ENCODE data around the gene MLC1. TPM values are rescaled to one million over a fixed set of nuclear protein-coding genes. Genes with fewer than 3 reads are reported as not detected.
A peak's percentile ranks its signal among the peaks of the same experiment; 100 is the strongest.

Gene MLC1
- total and polyA plus RNA-seq, 8 donors: not detected

DNA sequence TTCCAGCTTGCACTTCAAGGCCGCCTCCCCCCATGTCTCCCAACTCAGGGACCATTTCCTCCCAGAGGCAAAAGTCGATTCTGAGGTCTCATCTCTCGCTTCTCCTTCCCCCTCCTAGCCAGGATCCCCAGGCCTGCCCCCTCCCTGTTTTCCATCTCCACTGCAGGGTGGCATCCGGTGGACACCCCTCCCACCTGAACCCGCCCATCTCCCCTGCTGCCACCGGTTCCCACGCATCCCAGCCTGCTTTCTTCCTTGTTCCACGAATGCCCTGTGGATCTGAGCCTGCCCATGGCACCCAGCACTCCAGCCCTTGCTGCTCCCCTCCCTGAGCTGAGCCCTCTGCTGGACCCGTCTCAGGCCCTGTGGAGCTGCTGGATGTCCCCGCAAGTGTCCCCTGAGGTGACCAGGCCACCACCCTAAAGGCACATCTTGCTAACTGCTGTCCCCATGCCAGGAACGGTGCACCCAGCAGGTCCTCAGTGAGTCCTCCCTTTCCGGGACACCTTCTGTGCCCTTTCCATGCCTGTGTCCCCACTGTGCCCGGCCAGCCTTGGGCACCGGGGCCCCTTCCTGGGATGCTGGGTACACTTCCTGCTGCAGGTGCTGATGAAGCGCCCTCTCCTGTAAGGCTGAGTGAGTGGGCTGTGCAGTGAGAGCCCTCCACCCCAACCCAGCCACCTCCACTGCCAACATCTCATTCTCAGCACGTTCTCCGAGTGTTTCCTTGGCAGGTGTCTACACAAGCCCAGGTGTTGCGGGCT is 73.6 kb downstream of the MLC1 start:
- intact Hi-C loops (cut with DNase I; ENCODE audit: low total_unique reads): no loop called here
- no peaks in the 10 kb centered on the region for H3K36me3 ChIP-seq
- no peaks in the 10 kb centered on the region for H3K9me3 ChIP-seq
- TF ChIP-seq EP300 (IDR thresholded peaks at IDR 0.05) (no peak), POLR2AphosphoS5 (IDR thresholded peaks at IDR 0.05) (no peak), POLR2A (IDR thresholded peaks at IDR 0.05) (no peak)
- TF ChIP-seq, protein P1, sequence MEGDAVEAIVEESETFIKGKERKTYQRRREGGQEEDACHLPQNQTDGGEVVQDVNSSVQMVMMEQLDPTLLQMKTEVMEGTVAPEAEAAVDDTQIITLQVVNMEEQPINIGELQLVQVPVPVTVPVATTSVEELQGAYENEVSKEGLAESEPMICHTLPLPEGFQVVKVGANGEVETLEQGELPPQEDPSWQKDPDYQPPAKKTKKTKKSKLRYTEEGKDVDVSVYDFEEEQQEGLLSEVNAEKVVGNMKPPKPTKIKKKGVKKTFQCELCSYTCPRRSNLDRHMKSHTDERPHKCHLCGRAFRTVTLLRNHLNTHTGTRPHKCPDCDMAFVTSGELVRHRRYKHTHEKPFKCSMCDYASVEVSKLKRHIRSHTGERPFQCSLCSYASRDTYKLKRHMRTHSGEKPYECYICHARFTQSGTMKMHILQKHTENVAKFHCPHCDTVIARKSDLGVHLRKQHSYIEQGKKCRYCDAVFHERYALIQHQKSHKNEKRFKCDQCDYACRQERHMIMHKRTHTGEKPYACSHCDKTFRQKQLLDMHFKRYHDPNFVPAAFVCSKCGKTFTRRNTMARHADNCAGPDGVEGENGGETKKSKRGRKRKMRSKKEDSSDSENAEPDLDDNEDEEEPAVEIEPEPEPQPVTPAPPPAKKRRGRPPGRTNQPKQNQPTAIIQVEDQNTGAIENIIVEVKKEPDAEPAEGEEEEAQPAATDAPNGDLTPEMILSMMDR (IDR thresholded peaks at IDR 0.05): no peak
- no peak overlapping the region for H3K27ac ChIP-seq
- H3K4me3 ChIP-seq: peak overlapping the region in 1 of 4 donors; percentile 35
- peaks cover 23 to 78% (median 58%) of the 10 kb centered on the region in 3 donors for H3K27me3 ChIP-seq
- DNase-seq: peak in 1 of 2 donors; percentile 36
- WGBS, 5 donors: 29 to 62% (median 58%) methylated on average over 9 to 18 of the region's 18 CpGs
- H3K4me1 ChIP-seq: peaks cover 27 to 67% (median 59%) of the 10 kb centered on the region in 4 donors

DNA sequence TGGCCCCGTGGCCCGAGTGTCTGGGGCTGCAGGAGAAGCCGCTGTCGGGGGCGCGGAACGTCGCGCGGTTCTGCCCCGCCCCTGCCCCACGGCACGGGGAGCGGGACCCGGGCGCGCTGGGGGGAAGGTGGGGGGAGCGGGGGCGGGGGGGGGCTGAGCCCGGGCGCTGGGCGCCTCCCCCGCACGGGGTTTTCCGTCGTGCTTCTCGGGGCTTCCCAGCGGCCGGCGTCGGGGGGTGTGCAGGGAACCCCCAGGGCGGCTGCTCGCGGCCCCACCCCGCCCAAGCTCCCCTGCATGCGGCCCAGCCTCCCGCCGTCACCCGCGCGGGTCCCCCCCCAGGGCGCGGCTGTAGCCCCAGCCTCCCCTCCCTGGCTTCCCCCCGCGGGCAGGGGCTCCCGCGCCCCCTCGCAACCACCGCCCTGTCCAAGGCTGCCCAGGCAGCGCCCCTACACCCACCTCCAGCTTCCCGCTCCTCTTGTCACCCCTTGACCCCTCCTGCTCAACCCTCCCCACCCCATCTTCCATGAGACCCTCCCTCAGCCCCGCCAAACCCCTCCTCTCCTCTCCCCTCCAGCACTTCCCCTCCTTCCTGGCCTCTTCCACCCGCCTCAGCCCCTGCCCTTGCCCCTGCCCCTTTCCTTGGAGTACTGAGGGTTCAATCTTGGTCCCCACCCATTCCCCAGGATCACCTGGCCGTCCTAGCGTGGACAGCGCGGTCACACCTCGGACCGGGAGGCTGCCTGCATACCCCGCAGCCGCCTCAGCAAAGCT is 74.4 kb downstream of the MLC1 start:
- peaks cover 29 to 68% (median 62%) of the 10 kb centered on the region in 4 donors for H3K4me1 ChIP-seq
- DNase-seq: peak in 1 of 2 donors; percentile 63
- no peak overlapping the region for H3K27ac ChIP-seq
- peak overlapping the region in 2 of 4 donors; percentile 20 to 35 for H3K4me3 ChIP-seq
- no peaks in the 10 kb centered on the region for H3K36me3 ChIP-seq
- intact Hi-C loops (cut with DNase I; ENCODE audit: low total_unique reads): no loop called here
- H3K9me3 ChIP-seq: no peaks in the 10 kb centered on the region
- TF ChIP-seq POLR2A (IDR thresholded peaks at IDR 0.05) (no peak), EP300 (IDR thresholded peaks at IDR 0.05) (no peak), POLR2AphosphoS5 (IDR thresholded peaks at IDR 0.05) (no peak)
- TF ChIP-seq, protein P1 (IDR thresholded peaks at IDR 0.05): no peak
- peaks cover 23 to 70% (median 52%) of the 10 kb centered on the region in 3 donors for H3K27me3 ChIP-seq
- WGBS, 5 donors: 6 to 21% (median 8%) methylated on average over 17 to 60 of the region's 61 CpGs

DNA sequence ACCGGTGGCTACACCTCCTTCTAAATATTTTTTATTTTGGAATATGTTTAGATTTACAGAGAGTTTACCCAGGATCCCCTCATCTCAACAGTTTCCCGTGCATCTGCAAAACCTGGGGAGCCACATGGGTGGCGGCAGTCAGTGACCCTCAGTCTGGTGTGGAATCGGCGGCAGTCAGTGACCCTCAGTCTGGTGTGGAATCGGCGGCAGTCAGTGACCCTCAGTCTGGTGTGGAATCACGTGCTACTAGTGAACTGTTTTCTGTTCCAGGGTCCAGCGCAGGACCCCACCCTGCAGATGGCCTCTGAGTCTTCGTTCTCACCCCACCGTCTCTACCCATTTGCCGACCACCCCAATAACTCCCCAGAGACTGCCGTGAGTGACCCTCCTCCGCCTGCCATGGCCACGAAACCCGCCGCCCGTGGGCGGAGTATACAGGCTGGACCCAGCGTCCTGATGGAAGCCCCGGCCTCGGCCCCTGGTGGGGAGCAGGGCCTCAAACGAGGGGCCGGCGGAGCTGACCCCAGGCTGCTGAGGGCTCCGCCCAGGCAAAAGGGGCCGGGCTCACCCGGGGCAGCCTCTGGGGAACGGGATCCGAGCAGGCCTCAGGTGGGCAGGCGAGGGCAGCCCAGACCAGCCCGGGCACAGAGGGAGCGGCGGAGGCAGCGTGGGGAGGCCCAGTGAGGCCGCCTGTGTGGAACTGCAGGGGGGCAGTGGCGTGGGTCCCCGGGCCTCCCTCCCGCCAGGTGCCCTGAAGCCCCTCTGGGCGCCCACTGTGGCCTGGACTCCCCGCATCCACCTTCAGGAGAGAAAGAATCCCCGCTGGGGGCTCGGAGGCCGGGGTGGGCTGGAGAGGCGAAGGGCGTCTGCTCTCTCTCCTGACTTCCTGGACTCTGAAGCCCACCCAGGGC is 75.2 kb downstream of the MLC1 start:
- peaks cover 21 to 62% (median 43%) of the 10 kb centered on the region in 3 donors for H3K27me3 ChIP-seq
- no peak for DNase-seq
- H3K27ac ChIP-seq: no peak overlapping the region
- no peaks in the 10 kb centered on the region for H3K9me3 ChIP-seq
- WGBS, 5 donors: 71 to 84% (median 74%) methylated on average over 22 to 46 of the region's 46 CpGs
- no peak for TF ChIP-seq POLR2A (IDR thresholded peaks at IDR 0.05)
- TF ChIP-seq, protein P1 (IDR thresholded peaks at IDR 0.05): no peak
- no peak for TF ChIP-seq POLR2AphosphoS5 (IDR thresholded peaks at IDR 0.05)
- TF ChIP-seq EP300 (IDR thresholded peaks at IDR 0.05): no peak
- intact Hi-C loops (cut with DNase I; ENCODE audit: low total_unique reads): no loop called here
- no peaks in the 10 kb centered on the region for H3K36me3 ChIP-seq
- H3K4me1 ChIP-seq: peaks cover 26 to 62% (median 55%) of the 10 kb centered on the region in 4 donors
- peak overlapping the region in 2 of 4 donors; percentile 20 to 35 for H3K4me3 ChIP-seq

Other genes starting within 250 kb of the MLC1 start
- gene ZBED4, start 231.6 kb downstream of the MLC1 start, total RNA-seq: 10 to 100 TPM; 11.9 to 31.7 (median 21.6) TPM
- 1 to 10 TPM; 2.2 to 3.2 (median 3.2) TPM for gene ZBED4, start 231.6 kb downstream of the MLC1 start, polyA plus RNA-seq
- gene ALG12, start 167.0 kb downstream of the MLC1 start, total RNA-seq: 10 to 100 TPM in 2 of 5 donors, 1 to 10 TPM in 3; 2.3 to 30.7 (median 9.4) TPM
- 1 to 10 TPM; 3.8 to 9.2 (median 8.8) TPM for gene ALG12, start 167.0 kb downstream of the MLC1 start, polyA plus RNA-seq
- gene CRELD2, start 166.8 kb downstream of the MLC1 start, total RNA-seq: 10 to 100 TPM; 35.4 to 83.0 (median 81.1) TPM
- gene CRELD2, start 166.8 kb downstream of the MLC1 start, polyA plus RNA-seq: 10 to 100 TPM; 19.4 to 30.4 (median 29.0) TPM
- gene PIM3, start 124.7 kb downstream of the MLC1 start, total RNA-seq: 100 to 1,000 TPM in 3 of 5 donors, 10 to 100 TPM in 2; 51.9 to 802 (median 298) TPM
- 10 to 100 TPM; 75.6 to 87.6 (median 81.6) TPM for gene PIM3, start 124.7 kb downstream of the MLC1 start, polyA plus RNA-seq
- gene IL17REL, start 72.7 kb downstream of the MLC1 start, total RNA-seq: 1 to 10 TPM in 1 of 5 donors, under 1 TPM in 2, not detected in 2; 0.87 to 1.2 (median 0.92) TPM
- gene IL17REL, start 72.7 kb downstream of the MLC1 start, polyA plus RNA-seq: under 1 TPM in 1 of 3 donors, not detected in 2; 0.03 TPM
- not detected for gene TTLL8, start 27.1 kb downstream of the MLC1 start, total RNA-seq
- not detected for gene TTLL8, start 27.1 kb downstream of the MLC1 start, polyA plus RNA-seq
- gene MOV10L1, start 4.6 kb upstream of the MLC1 start, total RNA-seq: 1 to 10 TPM in 2 of 5 donors, not detected in 3; 2.0 to 2.8 TPM
- gene MOV10L1, start 4.6 kb upstream of the MLC1 start, polyA plus RNA-seq: under 1 TPM; 0.12 to 0.46 (median 0.40) TPM
- gene PANX2, start 85.3 kb upstream of the MLC1 start, total RNA-seq: 1 to 10 TPM in 2 of 5 donors, under 1 TPM in 1, not detected in 2; 0.29 to 1.8 (median 1.6) TPM
- gene PANX2, start 85.3 kb upstream of the MLC1 start, polyA plus RNA-seq: 1 to 10 TPM in 1 of 3 donors, under 1 TPM in 1, not detected in 1; 0.25 to 1.1 TPM
- 100 to 1,000 TPM in 2 of 5 donors, 10 to 100 TPM in 3; 13.2 to 245 (median 56.7) TPM for gene TRABD, start 100.5 kb upstream of the MLC1 start, total RNA-seq
- gene TRABD, start 100.5 kb upstream of the MLC1 start, polyA plus RNA-seq: 10 to 100 TPM; 41.4 to 46.4 (median 45.5) TPM
- gene SELENOO, start 115.6 kb upstream of the MLC1 start, total RNA-seq: 100 to 1,000 TPM in 1 of 5 donors, 10 to 100 TPM in 4; 10.1 to 185 (median 57.2) TPM
- gene SELENOO, start 115.6 kb upstream of the MLC1 start, polyA plus RNA-seq: 10 to 100 TPM; 30.9 to 37.5 (median 33.1) TPM
- gene TUBGCP6, start 159.6 kb upstream of the MLC1 start, total RNA-seq: 100 to 1,000 TPM in 1 of 5 donors, 10 to 100 TPM in 4; 40.4 to 112 (median 91.5) TPM
- gene TUBGCP6, start 159.6 kb upstream of the MLC1 start, polyA plus RNA-seq: 10 to 100 TPM; 37.8 to 59.0 (median 38.8) TPM
- 100 to 1,000 TPM in 2 of 5 donors, 10 to 100 TPM in 3; 15.4 to 156 (median 74.1) TPM for gene HDAC10, start 165.8 kb upstream of the MLC1 start, total RNA-seq
- 10 to 100 TPM; 24.7 to 41.4 (median 36.2) TPM for gene HDAC10, start 165.8 kb upstream of the MLC1 start, polyA plus RNA-seq
- gene MAPK12, start 176.3 kb upstream of the MLC1 start, total RNA-seq: 10 to 100 TPM in 2 of 5 donors, 1 to 10 TPM in 3; 5.2 to 49.6 (median 9.3) TPM
- gene MAPK12, start 176.3 kb upstream of the MLC1 start, polyA plus RNA-seq: 1 to 10 TPM; 4.7 to 9.3 (median 7.1) TPM
- gene MAPK11, start 185.0 kb upstream of the MLC1 start, total RNA-seq: 10 to 100 TPM in 1 of 5 donors, 1 to 10 TPM in 2, under 1 TPM in 1, not detected in 1; 0.29 to 10.1 (median 5.7) TPM
- gene MAPK11, start 185.0 kb upstream of the MLC1 start, polyA plus RNA-seq: 10 to 100 TPM in 2 of 3 donors, 1 to 10 TPM in 1; 8.5 to 13.6 (median 12.3) TPM
- gene PLXNB2, start 222.2 kb upstream of the MLC1 start, total RNA-seq: 100 to 1,000 TPM; 105 to 648 (median 400) TPM
- gene PLXNB2, start 222.2 kb upstream of the MLC1 start, polyA plus RNA-seq: 100 to 1,000 TPM in 2 of 3 donors, 10 to 100 TPM in 1; 50.3 to 197 (median 147) TPM
- 10 to 100 TPM in 2 of 5 donors, 1 to 10 TPM in 3; 2.2 to 13.4 (median 2.5) TPM for gene DENND6B, start 241.6 kb upstream of the MLC1 start, total RNA-seq
- 1 to 10 TPM; 2.0 to 7.6 (median 5.5) TPM for gene DENND6B, start 241.6 kb upstream of the MLC1 start, polyA plus RNA-seq

Measured in stomach (tissue), 9 donors.